A549 (cell line): ENCODE measurements around the gene DMRTB1. TPM values are rescaled to one million over a fixed set of nuclear protein-coding genes. Genes with fewer than 3 reads are reported as not detected.

ENCODE experiments used
- ATAC-seq, 2 experiments: fragments of 200-7000 bp in 1 of 2; fragments of >200 bp in 1 of 2; cut with Nextera tagmentation in 1 of 2; cut with Tn5 transposase in 1 of 2; 3 replicates each; pipeline versions ENCODE4 v1.8.0 to v1.9.1; 2018 to 2020; ENCODE audit warnings: mild to moderate bottlenecking in 1 of 2, moderate library complexity in 1 of 2
- CTCF ChIA-PET: fragments of 300-600 bp; sonication (Branson Sonifier 250); formaldehyde crosslinking; extraction: SDS; loops from one replicate; lab custom pipeline; 2021; ENCODE audit warnings: antibody characterized with exemption, inconsistent platforms; lab: Yijun Ruan, JAX
- POLR2A ChIA-PET: fragments of 350-600 bp; formaldehyde crosslinking; extraction: SDS; loops from one replicate; lab custom pipeline; 2021; ENCODE audit warnings: antibody characterized with exemption, inconsistent platforms; lab: Yijun Ruan, JAX
- DNase-seq, 2 experiments: peaks; one replicate each; pipeline versions ENCODE4 v3.0.0 to v3.0.0-alpha.2; 2011 to 2016; ENCODE audit warnings: low read depth in 1 of 2, low spot score in 1 of 2
- FAIRE-seq: peaks from 2 replicates; lab custom pipeline; 2011; peaks lifted over from hg19 to GRCh38; lab: Jason Lieb, UNC
- H3K27ac ChIP-seq, 2 experiments: fragments of >200 bp; sonication (Bioruptor Twin); formaldehyde crosslinking; 3 replicates each; pipeline ENCODE4 v1.5.1; 2016 to 2017
- H3K4me1 ChIP-seq: fragments of >200 bp; sonication (Bioruptor Twin); formaldehyde crosslinking; 3 replicates; pipeline ENCODE4 v1.6.1; 2016
- H3K4me2 ChIP-seq: fragments of >200 bp; sonication (Bioruptor Twin); formaldehyde crosslinking; 3 replicates; pipeline ENCODE4 v1.6.1; 2016
- H3K4me3 ChIP-seq: fragments of >200 bp; sonication (Bioruptor Twin); formaldehyde crosslinking; 3 replicates; pipeline ENCODE4 v1.5.1; 2016
- H3K9me3 ChIP-seq: fragments of >200 bp; sonication (Bioruptor Twin); formaldehyde crosslinking; 3 replicates; pipeline ENCODE4 v1.6.1; 2016
- BHLHE40 ChIP-seq: IDR thresholded peaks from 2 replicates; pipeline ENCODE4 v1.6.1; 2012; ENCODE audit warnings: low read depth, low read length, inconsistent platforms
- CEBPB ChIP-seq, 2 experiments: fragments of >200 bp in 1 of 2; sonication (Bioruptor Twin) in 1 of 2; formaldehyde crosslinking in 1 of 2; IDR thresholded peaks; 2 replicates each; pipeline ENCODE4 v1.6.1; 2012 to 2016
- CHD2 ChIP-seq: fragments of 150-350 bp; IDR thresholded peaks from 2 replicates; pipeline ENCODE4 v1.6.1; 2014; ENCODE audit warnings: low read length; ENCODE audit not compliant: partially characterized antibody
- EHF ChIP-seq: fragments of 250-450 bp; sonication (Bioruptor Pico); IDR thresholded peaks from 2 replicates; pipeline ENCODE4 v1.5.0; 2020; ENCODE audit warnings: mild to moderate bottlenecking
- EHMT2 ChIP-seq: fragments of 200-600 bp; sonication (generic); IDR thresholded peaks from 2 replicates; pipeline ENCODE4 v1.6.1; 2016; ENCODE audit warnings: antibody characterized with exemption, low read depth, mild to moderate bottlenecking, moderate library complexity
- EP300 ChIP-seq, 2 experiments: fragments of >200 bp; sonication (Bioruptor Twin); formaldehyde crosslinking; IDR thresholded peaks; 2 replicates in 1 of 2; 3 replicates in 1 of 2; pipeline ENCODE4 v1.6.1; 2016 to 2017
- ESRRA ChIP-seq: fragments of 150-350 bp; IDR thresholded peaks from 2 replicates; pipeline ENCODE4 v1.6.1; 2014; ENCODE audit warnings: mild to moderate bottlenecking, low read length, borderline replicate concordance
- FOSB ChIP-seq: fragments of 250-450 bp; sonication (Bioruptor Pico); IDR thresholded peaks from 2 replicates; pipeline ENCODE4 v1.5.0; 2020; ENCODE audit warnings: mild to moderate bottlenecking, moderate library complexity
- FOSL2 ChIP-seq, 2 experiments: fragments of 450-650 bp in 1 of 2; fragments of >200 bp in 1 of 2; sonication (Bioruptor Twin) in 1 of 2; formaldehyde crosslinking; IDR thresholded peaks; 2 replicates each; pipeline versions ENCODE4 v1.5.0 to v1.6.1; 2016 to 2020; ENCODE audit warnings: mild to moderate bottlenecking in 1 of 2, moderate library complexity in 1 of 2
- FOXS1 ChIP-seq: fragments of 250-450 bp; sonication (Bioruptor Pico); IDR thresholded peaks from 2 replicates; pipeline ENCODE4 v1.5.0; 2020; ENCODE audit warnings: mild to moderate bottlenecking, moderate library complexity
- HEYL ChIP-seq: fragments of 250-450 bp; sonication (Bioruptor Pico); IDR thresholded peaks from 2 replicates; pipeline ENCODE4 v1.8.0; 2021; ENCODE audit warnings: mild to moderate bottlenecking, moderate library complexity
- HOXA7 ChIP-seq: fragments of 250-450 bp; sonication (Bioruptor Pico); IDR thresholded peaks from 2 replicates; pipeline ENCODE4 v1.5.0; 2020; ENCODE audit warnings: mild to moderate bottlenecking, moderate library complexity
- HOXB5 ChIP-seq: fragments of 250-450 bp; sonication (Bioruptor Pico); IDR thresholded peaks from 2 replicates; pipeline ENCODE4 v1.5.0; 2020; ENCODE audit warnings: mild to moderate bottlenecking, moderate library complexity
- JUN ChIP-seq, 2 experiments: fragments of >200 bp; sonication (Bioruptor Twin); formaldehyde crosslinking; IDR thresholded peaks; 2 replicates in 1 of 2; 3 replicates in 1 of 2; pipeline ENCODE4 v1.6.1; 2016 to 2017
- KDM5A ChIP-seq: fragments of 200-600 bp; sonication (generic); IDR thresholded peaks from 2 replicates; pipeline ENCODE4 v1.6.1; 2016; ENCODE audit warnings: antibody characterized with exemption, mild to moderate bottlenecking
- MYC ChIP-seq: IDR thresholded peaks from 2 replicates; pipeline ENCODE4 v1.6.1; 2012; ENCODE audit warnings: mild to moderate bottlenecking, inconsistent platforms, low read length, improper control_type of control experiment, borderline replicate concordance
- NPAS2 ChIP-seq: fragments of 250-450 bp; sonication (Bioruptor Pico); IDR thresholded peaks from 2 replicates; pipeline ENCODE4 v1.8.0; 2022; ENCODE audit warnings: mild to moderate bottlenecking, moderate library complexity, borderline replicate concordance
- PHF8 ChIP-seq: fragments of 200-600 bp; sonication (generic); IDR thresholded peaks from 2 replicates; pipeline ENCODE4 v1.6.1; 2016; ENCODE audit warnings: low read depth, mild to moderate bottlenecking, antibody characterized with exemption, moderate library complexity, borderline replicate concordance
- POLR2AphosphoS2 ChIP-seq: conservative IDR thresholded peaks from 2 replicates; pipeline ENCODE4 v1.6.1; 2012; ENCODE audit warnings: low read length, improper control_type of control experiment, inconsistent platforms
- RARB ChIP-seq: fragments of 250-450 bp; sonication (Bioruptor Pico); IDR thresholded peaks from 2 replicates; pipeline ENCODE4 v1.8.0; 2021; ENCODE audit warnings: mild to moderate bottlenecking, moderate library complexity
- RCOR1 ChIP-seq: fragments of 150-350 bp; IDR thresholded peaks from 2 replicates; pipeline ENCODE4 v1.6.1; 2014; ENCODE audit warnings: antibody characterized with exemption, low read length, low read depth
- RFX5 ChIP-seq: fragments of 450-650 bp; IDR thresholded peaks from 2 replicates; pipeline ENCODE4 v1.7.1; 2014; ENCODE audit warnings: antibody characterized with exemption, mild to moderate bottlenecking, moderate library complexity
- SREBF2 ChIP-seq: fragments of 450-650 bp; IDR thresholded peaks from 2 replicates; pipeline ENCODE4 v1.6.1; 2014; ENCODE audit warnings: mild to moderate bottlenecking, moderate library complexity
- TP53 ChIP-seq: fragments of 250-450 bp; sonication (Bioruptor Pico); IDR thresholded peaks from 2 replicates; pipeline ENCODE4 v1.5.0; 2021; ENCODE audit warnings: mild to moderate bottlenecking, moderate library complexity
- ZC3H11A ChIP-seq: fragments of 450-650 bp; IDR thresholded peaks from 2 replicates; pipeline ENCODE4 v1.6.1; 2014; ENCODE audit warnings: antibody characterized with exemption, mild to moderate bottlenecking
- WGBS: methylation state at CpG from one replicate; pipeline ENCODE4 v1.1.6; 2017; ENCODE audit errors: missing lambda C conversion rate; 5-methylcytosine and 5-hydroxymethylcytosine counted together
- polyA plus RNA-seq, 4 experiments: library from polyadenylated mRNA; depleted of rRNA in 3 of 4; stranded (reverse); fragments of >200 nt; fragmentation: RNase III in 1 of 4; extraction: RNeasy Plus Mini Kit Qiagen cat#74134 plus additional on column Dnase treatment in 1 of 4; gene quantifications; 2 replicates in 3 of 4; 3 replicates in 1 of 4; pipeline ENCODE4 v1.2.3, GENCODE V29; 2011 to 2017
- TF ChIP-seq, protein P1 (sequence below): fragments of >200 bp; sonication (Bioruptor Twin); formaldehyde crosslinking; IDR thresholded peaks from 2 replicates; pipeline ENCODE4 v1.6.1; 2016
- TF ChIP-seq, protein P2 (sequence below): fragments of 250-450 bp; sonication (Bioruptor Pico); IDR thresholded peaks from 2 replicates; pipeline ENCODE4 v1.5.0; 2021; ENCODE audit warnings: mild to moderate bottlenecking, moderate library complexity, borderline replicate concordance
- TF ChIP-seq, protein P3 (sequence below): fragments of 150-350 bp; IDR thresholded peaks from 2 replicates; pipeline ENCODE4 v1.6.1; 2014; ENCODE audit warnings: low read depth, mild to moderate bottlenecking, low read length

Gene DMRTB1
- polyA plus RNA-seq, 2 of the 4 experiments (the other 2 are of a cell fraction): not detected

DNA sequence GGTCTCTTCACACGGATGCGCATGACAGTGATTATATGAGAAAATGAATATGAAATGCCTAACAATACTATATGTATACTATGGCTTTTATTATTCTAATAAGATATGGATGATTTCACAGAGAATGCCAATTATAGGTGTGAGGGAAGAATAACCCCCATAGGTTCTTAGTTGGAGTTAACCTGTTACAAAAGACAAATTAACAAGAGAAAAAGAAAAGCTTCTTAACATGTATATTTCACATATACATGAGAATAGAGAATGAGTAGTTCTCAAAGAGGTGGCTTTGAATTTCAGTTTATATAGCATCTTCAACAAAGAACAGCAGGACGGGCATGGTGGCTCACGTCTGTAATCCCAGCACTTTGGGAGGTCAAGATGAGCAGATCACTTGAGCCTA is 24.0 kb upstream of the DMRTB1 start:
- no peak overlapping the region for H3K4me3 ChIP-seq
- no peak for FAIRE-seq
- DNase-seq: no peak
- H3K27ac ChIP-seq: no peak overlapping the region
- ChIA-PET CTCF (interaction anchor here (1.7 to 2.1 kb wide), 2 partner anchors 9 to 50 kb away, joined by 6 read pairs; no protein-coding TSS in a partner anchor), POLR2A (no interaction called here)
- H3K4me1 ChIP-seq: no peaks in the 10 kb centered on the region
- H3K4me2 ChIP-seq: no peak overlapping the region
- no peak for ATAC-seq
- H3K9me3 ChIP-seq: no peaks in the 10 kb centered on the region
- WGBS: 87% methylated on average over 4 of the region's 4 CpGs
- TF ChIP-seq ESRRA (no peak), CEBPB (IDR thresholded peaks at IDR 0.05) (no peak), EHMT2 (no peak), FOXS1 (CRISPR knock-in tag) (no peak), PHF8 (no peak), NPAS2 (CRISPR knock-in tag) (no peak), HOXA7 (CRISPR knock-in tag) (no peak), CHD2 (no peak), POLR2AphosphoS2 (no peak), TP53 (CRISPR knock-in tag) (no peak)

DNA sequence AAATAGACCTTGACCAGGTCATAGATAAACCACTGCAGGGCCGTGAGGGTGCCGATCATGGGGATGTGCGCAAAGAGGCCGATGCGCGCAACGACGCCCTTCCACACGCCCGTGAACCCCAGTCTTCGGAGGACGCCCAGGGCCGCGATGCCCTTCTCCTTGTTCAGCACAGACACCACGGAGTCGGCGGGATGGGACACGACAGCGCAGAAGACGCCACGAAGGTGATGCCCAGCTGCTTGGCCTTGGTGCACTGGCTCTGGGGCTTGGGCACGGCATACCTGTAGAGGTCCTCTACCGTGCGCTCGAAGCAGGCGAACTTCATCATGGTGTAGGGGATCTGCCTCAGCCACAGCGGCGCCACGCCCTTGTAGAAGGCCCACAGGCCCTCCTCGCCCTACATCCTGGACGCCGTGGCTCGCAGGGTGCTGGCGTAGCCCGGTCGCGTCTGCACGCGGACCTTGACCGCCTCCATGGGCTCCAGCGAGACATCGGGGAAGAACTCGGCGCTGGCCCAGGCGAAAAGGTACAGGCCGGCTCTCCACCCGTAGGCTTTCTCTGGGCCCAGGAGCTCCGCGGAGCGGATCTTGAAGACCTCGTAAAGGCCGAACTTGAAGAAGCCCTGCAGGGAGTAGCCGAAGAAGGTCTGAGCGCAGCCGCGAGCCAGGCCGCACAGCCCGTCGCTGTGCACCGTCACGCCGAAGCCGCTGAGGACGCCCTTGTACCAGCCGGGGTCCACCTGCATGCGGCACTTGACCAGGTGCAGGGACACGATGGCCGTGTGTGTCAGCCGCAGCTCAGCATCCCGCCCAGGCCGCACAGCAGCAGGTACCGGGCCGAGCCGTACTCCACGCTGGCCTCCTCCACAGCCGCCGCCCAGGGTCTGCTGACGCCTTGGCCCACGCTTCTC is 20.5 kb upstream of the DMRTB1 start:
- 94% methylated on average over 57 of the region's 79 CpGs for WGBS
- CTCF ChIA-PET: no interaction called here
- no peak for FAIRE-seq

DNA sequence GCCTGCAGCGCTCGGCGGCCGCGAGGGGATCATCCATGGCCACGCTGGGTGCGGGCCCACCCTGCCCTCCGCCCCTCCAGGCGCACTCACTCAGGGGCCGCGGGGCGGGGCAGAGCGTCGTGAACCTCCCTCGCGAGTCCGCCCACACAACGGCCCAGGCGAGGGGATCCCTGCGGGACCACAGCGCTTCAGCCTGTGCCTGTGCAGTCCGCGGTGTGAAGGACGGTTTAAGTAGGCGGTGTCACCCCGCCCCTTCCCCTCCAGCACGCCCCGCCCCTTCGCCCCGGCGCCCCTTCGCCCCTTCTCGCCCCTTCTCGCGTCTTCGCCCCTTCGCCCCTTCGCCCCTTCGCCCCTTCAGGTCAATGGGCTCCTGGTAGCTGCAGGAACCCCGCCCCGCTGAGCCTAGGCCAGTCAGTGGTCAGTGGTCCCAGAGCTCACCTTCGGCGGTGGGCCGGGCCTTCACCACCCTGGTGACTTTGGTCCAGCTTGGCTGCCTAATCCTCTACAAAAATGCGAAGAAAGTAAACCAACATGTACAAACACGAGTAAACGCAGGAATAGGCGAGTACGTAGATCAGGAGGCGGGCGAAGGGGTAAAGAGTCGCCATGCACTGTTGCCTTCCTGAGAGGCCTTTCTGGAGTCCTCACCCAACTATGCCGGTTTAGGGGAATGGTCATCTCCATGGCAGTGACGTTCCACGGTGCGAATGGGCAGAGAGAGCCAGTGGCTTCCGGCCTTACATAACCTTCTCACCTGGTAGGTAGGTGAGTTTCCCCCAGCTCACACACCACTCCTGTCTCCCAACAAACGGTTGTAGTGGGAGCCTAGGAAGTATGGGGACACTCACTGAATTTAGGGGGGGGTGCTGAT is 19.6 kb upstream of the DMRTB1 start:
- Histone ChIP-seq H3K4me1 (no peaks in the 10 kb centered on the region), H3K4me2 (no peak overlapping the region), H3K27ac (no peak overlapping the region), H3K4me3 (no peak overlapping the region), H3K9me3 (no peaks in the 10 kb centered on the region)
- ChIA-PET POLR2A (no interaction called here), CTCF (no interaction called here)
- DNase-seq (no peak), FAIRE-seq (no peak), ATAC-seq (no peak)
- WGBS: 89% methylated on average over 32 of the region's 58 CpGs
- TF ChIP-seq BHLHE40: no peak
- no peak for TF ChIP-seq TP53 (CRISPR knock-in tag)
- TF ChIP-seq FOSL2 (IDR thresholded peaks at IDR 0.05): no peak
- no peak for TF ChIP-seq FOSL2 (CRISPR knock-in tag; IDR thresholded peaks at IDR 0.05)
- TF ChIP-seq, protein P1, sequence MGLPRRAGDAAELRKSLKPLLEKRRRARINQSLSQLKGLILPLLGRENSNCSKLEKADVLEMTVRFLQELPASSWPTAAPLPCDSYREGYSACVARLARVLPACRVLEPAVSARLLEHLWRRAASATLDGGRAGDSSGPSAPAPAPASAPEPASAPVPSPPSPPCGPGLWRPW: no peak
- TF ChIP-seq RARB: no peak
- no peak for TF ChIP-seq EHMT2
- TF ChIP-seq ESRRA: no peak
- TF ChIP-seq EHF (CRISPR knock-in tag): no peak
- no peak for TF ChIP-seq CHD2
- no peak for TF ChIP-seq MYC
- no peak for TF ChIP-seq ZC3H11A
- no peak for TF ChIP-seq JUN (IDR thresholded peaks at IDR 0.05)
- no peak for TF ChIP-seq SREBF2
- TF ChIP-seq KDM5A: no peak
- TF ChIP-seq FOSB (CRISPR knock-in tag): no peak
- TF ChIP-seq RFX5: no peak
- no peak for TF ChIP-seq FOXS1 (CRISPR knock-in tag)
- TF ChIP-seq RCOR1: no peak

More for the DNA sequence above, 20.5 kb upstream of the DMRTB1 start:
- ATAC-seq: no peak
- H3K4me1 ChIP-seq: no peaks in the 10 kb centered on the region
- DNase-seq: no peak
- no peak for TF ChIP-seq HOXB5 (CRISPR knock-in tag)
- no peak for TF ChIP-seq HEYL (CRISPR knock-in tag)
- TF ChIP-seq, protein P2, sequence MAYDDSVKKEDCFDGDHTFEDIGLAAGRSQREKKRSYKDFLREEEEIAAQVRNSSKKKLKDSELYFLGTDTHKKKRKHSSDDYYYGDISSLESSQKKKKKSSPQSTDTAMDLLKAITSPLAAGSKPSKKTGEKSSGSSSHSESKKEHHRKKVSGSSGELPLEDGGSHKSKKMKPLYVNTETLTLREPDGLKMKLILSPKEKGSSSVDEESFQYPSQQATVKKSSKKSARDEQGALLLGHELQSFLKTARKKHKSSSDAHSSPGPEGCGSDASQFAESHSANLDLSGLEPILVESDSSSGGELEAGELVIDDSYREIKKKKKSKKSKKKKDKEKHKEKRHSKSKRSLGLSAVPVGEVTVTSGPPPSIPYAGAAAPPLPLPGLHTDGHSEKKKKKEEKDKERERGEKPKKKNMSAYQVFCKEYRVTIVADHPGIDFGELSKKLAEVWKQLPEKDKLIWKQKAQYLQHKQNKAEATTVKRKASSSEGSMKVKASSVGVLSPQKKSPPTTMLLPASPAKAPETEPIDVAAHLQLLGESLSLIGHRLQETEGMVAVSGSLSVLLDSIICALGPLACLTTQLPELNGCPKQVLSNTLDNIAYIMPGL (CRISPR knock-in tag): no peak
- TF ChIP-seq EP300 (IDR thresholded peaks at IDR 0.05): no peak
- TF ChIP-seq BHLHE40: no peak
- TF ChIP-seq, protein P3, sequence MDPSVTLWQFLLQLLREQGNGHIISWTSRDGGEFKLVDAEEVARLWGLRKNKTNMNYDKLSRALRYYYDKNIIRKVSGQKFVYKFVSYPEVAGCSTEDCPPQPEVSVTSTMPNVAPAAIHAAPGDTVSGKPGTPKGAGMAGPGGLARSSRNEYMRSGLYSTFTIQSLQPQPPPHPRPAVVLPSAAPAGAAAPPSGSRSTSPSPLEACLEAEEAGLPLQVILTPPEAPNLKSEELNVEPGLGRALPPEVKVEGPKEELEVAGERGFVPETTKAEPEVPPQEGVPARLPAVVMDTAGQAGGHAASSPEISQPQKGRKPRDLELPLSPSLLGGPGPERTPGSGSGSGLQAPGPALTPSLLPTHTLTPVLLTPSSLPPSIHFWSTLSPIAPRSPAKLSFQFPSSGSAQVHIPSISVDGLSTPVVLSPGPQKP: no peak
- TF ChIP-seq RARB: no peak
- TF ChIP-seq HOXA7 (CRISPR knock-in tag): no peak
- TF ChIP-seq, all 56 proteins: peak for 0
- Histone ChIP-seq H3K9me3 (no peaks in the 10 kb centered on the region), H3K4me2 (no peak overlapping the region), H3K4me3 (no peak overlapping the region), H3K27ac (no peak overlapping the region)
- POLR2A ChIA-PET: no interaction called here
